DMS53 treated with DMSO at 0.1 percent for 48 hours (cell line): ENCODE results near the gene PCBP1.
"Not testable (repeated sequence)": the region's sequence is repeated elsewhere in the genome, so short reads cannot be mapped to it uniquely, and the experiment has no call there.

Experiments used
- DNase-seq: peaks from one replicate; lab custom pipeline; 2025; ENCODE audit not compliant: unreplicated experiment; lab: John Stamatoyannopoulos, UW

The PCBP1 gene

GRCh38 chr2:70123051-70123828 lies 36.0 kb downstream of the PCBP1 start:
- no peak for DNase-seq

GRCh38 chr2:70123829-70124116 lies 36.5 kb downstream of the PCBP1 start:
- DNase-seq: no peak

GRCh38 chr2:70124983-70125480 lies 37.8 kb downstream of the PCBP1 start:
- DNase-seq: peak; percentile 37

- no peak for DNase-seq
Measured at GRCh38 chr2:70125498-70125898, 38.2 kb downstream of the PCBP1 start.

- no peak for DNase-seq
Measured at GRCh38 chr2:70126413-70126812, 39.1 kb downstream of the PCBP1 start.

- no peak for DNase-seq
Measured at GRCh38 chr2:70128005-70128404, 40.7 kb downstream of the PCBP1 start.

- not testable (repeated sequence) for DNase-seq
Measured at GRCh38 chr2:70131344-70132143, 44.3 kb downstream of the PCBP1 start.

GRCh38 chr2:70132244-70133126 lies 45.2 kb downstream of the PCBP1 start:
- peak; percentile 88 for DNase-seq

- DNase-seq: no peak
Measured at GRCh38 chr2:70133127-70133452, 45.8 kb downstream of the PCBP1 start.

- no peak for DNase-seq
Measured at GRCh38 chr2:70133491-70134322, 46.4 kb downstream of the PCBP1 start.

- not testable (repeated sequence) for DNase-seq
Measured at GRCh38 chr2:70134323-70134983, 47.2 kb downstream of the PCBP1 start.
